ENCODE results near the gene EIF5. TPM values are rescaled to one million over a fixed set of nuclear protein-coding genes. Genes with fewer than 3 reads are reported as not detected.

Gene EIF5
- total RNA-seq, 1 experiment from 2014 or later = 238 TPM

- POLR2A ChIA-PET = interaction anchor here (0.9 to 1.5 kb wide), 2 partner anchors 8 to 10 kb away, joined by 3 to 4 read pairs; no protein-coding TSS in a partner anchor
- H3K4me3 ChIP-seq (replicated peaks in 1 of 2; ENCODE audit: low read depth in 1 of 2, low read length in 2 of 2) = no peak overlapping the region
- H3K9ac ChIP-seq (ENCODE audit: low read length) = no peak overlapping the region
- no peaks in the 10 kb centered on the region for H3K9me2 ChIP-seq (ENCODE audit: insufficient read depth)
- no TSS peak for BruUV-seq (replicated peaks)
- no peak overlapping the region for H3K27ac ChIP-seq (ENCODE audit: low read depth, low read length)
- H4K20me1 ChIP-seq (ENCODE audit: insufficient read depth) = no peaks in the 10 kb centered on the region
- intact Hi-C loops (cut with micrococcal nuclease) = no loop called here
- CTCF ChIA-PET = interaction anchor here (2.2 kb wide), 1 partner anchor 10 kb away, joined by 15 read pairs; no protein-coding TSS in a partner anchor
- H3K4me2 ChIP-seq (ENCODE audit: low read length) = no peak overlapping the region
- H3K27me3 ChIP-seq (ENCODE audit: insufficient read depth, low read length) = no peaks in the 10 kb centered on the region
- peaks cover 6% of the 10 kb centered on the region for H3K79me2 ChIP-seq (ENCODE audit: insufficient read depth, low read length)
- H2AFZ ChIP-seq (ENCODE audit: low read depth, low read length, poor library complexity, severe bottlenecking) = no peak overlapping the region
- H3K4me1 ChIP-seq (ENCODE audit: control insufficient read depth in 1 of 2, insufficient read depth in 2 of 2, low read length in 2 of 2) = peaks cover 0 to 9% of the 10 kb centered on the region in 2 experiments; a peak in 2 of 4 replicates
- H3K36me3 ChIP-seq (ENCODE audit: control insufficient read depth in 1 of 2, insufficient read depth in 2 of 2, low read length in 2 of 2) = no peaks in the 10 kb centered on the region
- H3K9me3 ChIP-seq (ENCODE audit: control insufficient read depth in 1 of 2, insufficient read depth in 1 of 2, low read depth in 1 of 2, low read length in 2 of 2) = no peaks in the 10 kb centered on the region
- DNase-seq (ENCODE audit: low read depth, low spot score) (no peak), ATAC-seq (no peak)
- RAD21 ChIA-PET (ENCODE audit: low non-redundant PET in 1 of 2, low total read pairs in 2 of 2, uncharacterized antibody in 2 of 2, unreplicated experiment in 2 of 2) = no interaction called here
- TF ChIP-seq TCF7L2 (IDR thresholded peaks at IDR 0.05; ENCODE audit: borderline replicate concordance, extremely low read depth, insufficient read depth, insufficient read length) (no peak), CTCF (IDR thresholded peaks at IDR 0.05 in 2 of 3, conservative IDR thresholded peaks at IDR 0.05 in 1 of 3; ENCODE audit: borderline replicate concordance in 1 of 3, insufficient read depth in 1 of 3, low read depth in 2 of 3, low read length in 2 of 3) (no peak), EZH2phosphoT487 (IDR thresholded peaks at IDR 0.05; ENCODE audit: borderline replicate concordance) (no peak), REST (IDR thresholded peaks at IDR 0.05; ENCODE audit: low read depth) (no peak), FOSL1 (IDR thresholded peaks at IDR 0.05; ENCODE audit: low read depth) (no peak), ZNF274 (IDR thresholded peaks at IDR 0.05; ENCODE audit: low read depth, low read length) (no peak), SRF (IDR thresholded peaks at IDR 0.05; ENCODE audit: low read depth) (no peak), ZFX (IDR thresholded peaks at IDR 0.05) (no peak), MAX (IDR thresholded peaks at IDR 0.05) (no peak), SP1 (IDR thresholded peaks at IDR 0.05; ENCODE audit: low read depth) (no peak), POLR2AphosphoS5 (IDR thresholded peaks at IDR 0.05; ENCODE audit: low read depth, low read length) (no peak), JUND (IDR thresholded peaks at IDR 0.05) (no peak), RAD21 (IDR thresholded peaks at IDR 0.05; ENCODE audit: low read depth) (no peak), YY1 (IDR thresholded peaks at IDR 0.05; ENCODE audit: extremely low read depth, insufficient replicate concordance, low read depth, low read length) (no peak), CBX3 (IDR thresholded peaks at IDR 0.05; ENCODE audit: low read depth) (no peak), POLR2A (IDR thresholded peaks at IDR 0.05; ENCODE audit: borderline replicate concordance, extremely low read depth, insufficient read depth, insufficient read length) (no peak), ATF3 (IDR thresholded peaks at IDR 0.05) (no peak), ZBTB33 (IDR thresholded peaks at IDR 0.05; ENCODE audit: extremely low read depth, insufficient replicate concordance, low read length) (no peak), ELF1 (IDR thresholded peaks at IDR 0.05; ENCODE audit: borderline replicate concordance, low read depth) (no peak)
Measured at GRCh38 chr14:103380719-103381377, 46.8 kb downstream of the EIF5 start.

All from HCT116 (cell line).